Right cardiac atrium (tissue), 5 donors: ENCODE data around the gene SLC46A3. TPM values are rescaled to one million over a fixed set of nuclear protein-coding genes. Genes with fewer than 3 reads are reported as not detected.

Source experiments
- ATAC-seq, 2 donors: fragments of 200-7000 bp; cut with Tn5 transposase; one replicate each; pipeline versions ENCODE4 v1.8.0 to v1.9.1; 2020; ENCODE audit warnings: moderate library complexity in 2 of 2, mild to moderate bottlenecking in 1 of 2
- DNase-seq, 3 donors: peaks; one replicate each; pipeline ENCODE4 v3.0.0-alpha.2; 2020
- H3K27ac ChIP-seq: one replicate; pipeline ENCODE4 v1.5.1; 2013; ENCODE audit warnings: mild to moderate bottlenecking, low read length, control low read depth, moderate library complexity
- H3K27me3 ChIP-seq: one replicate; pipeline ENCODE4 v1.6.1; 2013; ENCODE audit not compliant: control insufficient read depth, insufficient read depth
- H3K4me1 ChIP-seq: one replicate; pipeline ENCODE4 v1.6.1; 2013; ENCODE audit warnings: low read length; ENCODE audit not compliant: control insufficient read depth, insufficient read depth
- H3K4me3 ChIP-seq: one replicate; pipeline ENCODE4 v1.5.1; 2013; ENCODE audit warnings: low read length, control low read depth
- H3K9me3 ChIP-seq: one replicate; pipeline ENCODE4 v1.6.1; 2013; ENCODE audit warnings: low read length; ENCODE audit not compliant: control insufficient read depth
- WGBS: extraction: QIAGEN DNeasy Blood & Tissue Kit; methylation state at CpG from one replicate; pipeline ENCODE4 v1.1.7; 2013; 5-methylcytosine and 5-hydroxymethylcytosine counted together
- intact Hi-C, 4 donors: fragments of 100-400 bp; cut with DNase I; formaldehyde crosslinking; loops; one replicate each; pipeline versions ENCODE4 v1.11.0 to v1.14.0; 2022 to 2023
- polyA plus RNA-seq: library from polyadenylated mRNA; stranded (reverse); fragments of 200-250 nt; gene quantifications from one replicate; pipeline ENCODE4 v1.2.3, GENCODE V29; 2013
- total RNA-seq, 4 donors: library from RNA; stranded (reverse); fragmentation: NEBNext Ultra II Directional; extraction: Animal tissue kit (Norgen Biotek cat#: 25700); gene quantifications; one replicate each; pipeline ENCODE4 v1.2.1, GENCODE V29; 2021
- donor health status: healthy with polysubstance abuse.
- donor health status: DM: no; HTN: yes; CAD: no.
- donor health status: DM: no; HTN: no; CAD: no.
- donor health status: DM: no; HTN: yes; CAD: no; lungs with severe emphysema.
- donor health status: DM: yes; HTN: yes; CAD: no.

SLC46A3 gene
- total and polyA plus RNA-seq, 5 donors = 14.1 to 22.2 (median 18.7) TPM

GRCh38 chr13:28679628-28680027 is 39.1 kb downstream of the SLC46A3 start:
- Histone ChIP-seq H3K27me3 (no peaks in the 10 kb centered on the region), H3K27ac (no peak overlapping the region), H3K9me3 (no peaks in the 10 kb centered on the region), H3K4me1 (no peaks in the 10 kb centered on the region), H3K4me3 (no peak overlapping the region)
- WGBS = 76% methylated on average over 1 of the region's 1 CpG
- no peak for DNase-seq
- intact Hi-C loops = loop anchor here in 2 of 4 donors (5.0 kb wide), 1 partner anchor 118 kb away; no protein-coding TSS in a partner anchor
- ATAC-seq = no peak

- no peak overlapping the region for H3K27ac ChIP-seq
- ATAC-seq (no peak), DNase-seq (no peak)
- H3K9me3 ChIP-seq = no peaks in the 10 kb centered on the region
- no peak overlapping the region for H3K4me3 ChIP-seq
- H3K4me1 ChIP-seq = no peaks in the 10 kb centered on the region
- intact Hi-C loops = no loop called here
- WGBS = 73% methylated on average over 1 of the region's 1 CpG
- H3K27me3 ChIP-seq = no peaks in the 10 kb centered on the region
Measured at GRCh38 chr13:28678809-28679208, 40.0 kb downstream of the SLC46A3 start.

DNA sequence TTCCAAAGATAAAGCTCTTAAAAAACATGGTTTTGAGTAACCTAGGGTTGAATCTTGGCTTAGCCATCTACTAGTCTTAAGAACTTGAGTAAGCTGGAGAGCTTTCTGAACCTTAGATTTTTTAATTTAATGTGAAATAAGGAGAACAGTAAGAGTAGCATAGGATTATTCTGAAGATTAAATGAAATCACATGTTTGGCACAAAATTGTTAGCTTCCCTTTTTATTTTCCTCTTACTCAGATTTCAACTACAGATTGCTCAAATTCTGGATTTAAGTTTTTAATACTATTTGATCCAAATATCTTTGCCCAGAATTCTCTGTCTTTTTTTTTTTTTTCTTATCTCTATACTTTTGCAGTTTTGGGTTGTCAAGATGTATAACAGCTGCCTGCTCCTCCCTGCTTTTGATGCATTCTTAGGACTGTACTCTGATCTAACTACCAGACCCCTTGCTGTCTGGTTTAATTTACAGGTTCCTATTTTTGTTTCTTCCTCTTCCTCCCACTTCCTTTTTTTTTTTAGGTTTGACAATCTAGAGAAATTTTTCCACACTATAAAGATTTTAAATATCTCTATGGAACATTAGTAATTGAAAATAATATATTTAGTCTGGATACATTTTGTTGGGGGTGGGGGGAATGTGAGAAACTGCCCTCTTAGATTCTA is 47.5 kb downstream of the SLC46A3 start:
- no peak for ATAC-seq
- intact Hi-C loops = no loop called here

GRCh38 chr13:28666897-28667488 is 51.8 kb downstream of the SLC46A3 start:
- H3K4me3 ChIP-seq = no peak overlapping the region
- 90% methylated on average over 9 of the region's 9 CpGs for WGBS
- intact Hi-C loops = no loop called here
- DNase-seq (no peak), ATAC-seq (no peak)
- H3K27me3 ChIP-seq = no peaks in the 10 kb centered on the region
- H3K9me3 ChIP-seq = no peaks in the 10 kb centered on the region
- no peak overlapping the region for H3K27ac ChIP-seq
- peaks cover 2% of the 10 kb centered on the region for H3K4me1 ChIP-seq

More for the DNA sequence above, 47.5 kb downstream of the SLC46A3 start:
- Histone ChIP-seq H3K4me1 (peaks cover 2% of the 10 kb centered on the region), H3K4me3 (no peak overlapping the region), H3K27me3 (no peaks in the 10 kb centered on the region), H3K9me3 (no peaks in the 10 kb centered on the region), H3K27ac (no peak overlapping the region)
- DNase-seq = no peak

GRCh38 chr13:28659621-28659970 is 59.2 kb downstream of the SLC46A3 start:
- no peak for DNase-seq
- 16% methylated on average over 4 of the region's 4 CpGs for WGBS
- no peaks in the 10 kb centered on the region for H3K27me3 ChIP-seq
- H3K9me3 ChIP-seq = no peaks in the 10 kb centered on the region
- intact Hi-C loops = no loop called here
- H3K27ac ChIP-seq = peak overlapping the region; percentile 85
- peaks cover 4% of the 10 kb centered on the region for H3K4me1 ChIP-seq
- peak in 1 of 2 donors; percentile 34 for ATAC-seq
- H3K4me3 ChIP-seq = peak overlapping the region; percentile 61

- Histone ChIP-seq H3K27me3 (no peaks in the 10 kb centered on the region), H3K4me1 (peaks cover 4% of the 10 kb centered on the region), H3K9me3 (no peaks in the 10 kb centered on the region), H3K27ac (peak within 1 kb of the TSS; percentile 85), H3K4me3 (peak within 1 kb of the TSS; percentile 61)
- ATAC-seq = peak; percentile 98 to 99
- WGBS = under 1% methylated on average over 64 of the region's 64 CpGs
- peak; percentile 96 to 98 (median 97) for DNase-seq
- intact Hi-C loops = no loop called here
Measured at GRCh38 chr13:28658796-28659620, 59.8 kb downstream of the SLC46A3 start, which contains the start of gene POMP. POMP (plus strand) TSS chr13:28659130; CDS start chr13:28659185, 55 bp downstream.

GRCh38 chr13:28658539-28658795 is 60.3 kb downstream of the SLC46A3 start:
- Histone ChIP-seq H3K27ac (peak overlapping the region; percentile 43), H3K9me3 (no peaks in the 10 kb centered on the region), H3K4me1 (peaks cover 4% of the 10 kb centered on the region), H3K4me3 (peak overlapping the region; percentile 61), H3K27me3 (no peaks in the 10 kb centered on the region)
- ATAC-seq (peak; percentile 18 to 35), DNase-seq (no peak)
- WGBS = under 1% methylated on average over 8 of the region's 8 CpGs
- intact Hi-C loops = no loop called here

DNA sequence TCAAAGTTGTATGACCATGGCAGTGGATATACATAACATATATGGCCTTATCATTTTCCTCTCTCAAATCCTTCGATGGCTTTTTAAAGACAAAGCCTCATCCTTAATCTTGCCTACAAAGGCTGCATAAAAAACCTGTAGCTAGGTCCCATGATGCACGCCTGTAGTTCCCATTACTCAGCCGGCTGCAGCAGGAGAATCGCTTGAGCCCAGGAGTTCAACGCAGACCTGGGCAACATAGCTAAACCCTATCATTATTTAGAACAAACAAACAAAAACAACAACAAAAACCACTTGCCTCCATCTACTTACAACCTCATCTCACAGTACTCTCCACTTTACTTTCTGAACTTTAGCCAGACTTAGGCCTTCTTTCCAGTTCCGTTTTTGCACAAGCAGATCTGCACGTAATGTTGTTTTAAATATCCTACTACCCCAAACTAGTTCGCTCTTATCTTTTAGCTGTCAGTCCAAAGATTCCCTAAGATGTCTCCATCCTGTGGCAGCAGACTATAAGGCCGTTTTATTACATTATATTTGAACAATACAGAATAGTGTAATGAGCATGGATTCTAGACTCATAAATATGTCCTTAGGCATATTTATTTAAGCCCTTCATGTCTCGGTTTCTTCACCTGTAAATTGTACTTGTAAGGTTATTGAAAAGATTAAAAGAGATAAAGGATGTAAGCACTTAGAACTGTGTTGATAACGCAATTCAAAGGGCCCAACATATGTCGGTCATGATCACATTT is 60.8 kb downstream of the SLC46A3 start:
- intact Hi-C loops = no loop called here
- DNase-seq = no peak
- peak overlapping the region; percentile 85 for H3K27ac ChIP-seq
- no peaks in the 10 kb centered on the region for H3K9me3 ChIP-seq
- H3K4me3 ChIP-seq = peak overlapping the region; percentile 61
- 23% methylated on average over 12 of the region's 12 CpGs for WGBS
- H3K4me1 ChIP-seq = peaks cover 4% of the 10 kb centered on the region
- ATAC-seq = peak in 1 of 2 donors; percentile 9
- no peaks in the 10 kb centered on the region for H3K27me3 ChIP-seq

DNA sequence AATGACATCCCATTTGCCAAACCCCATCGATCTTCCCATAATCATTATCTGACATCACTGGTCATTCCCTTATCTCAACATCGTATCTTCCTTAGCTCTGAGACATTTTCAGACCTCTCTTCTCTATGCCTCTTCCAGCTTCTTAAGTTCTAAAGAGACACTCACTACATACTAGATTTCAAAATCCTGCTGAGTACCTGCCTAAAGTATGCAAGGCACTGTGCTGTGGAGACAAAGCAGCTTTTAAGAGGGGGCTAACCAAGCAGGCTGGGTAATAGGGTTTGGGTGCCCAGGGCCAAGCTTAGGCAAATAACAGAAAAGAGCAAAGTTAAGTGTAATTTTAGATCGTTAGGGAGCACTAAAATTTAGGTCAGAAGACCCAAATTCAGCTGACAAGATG is 63.2 kb downstream of the SLC46A3 start:
- no peak for ATAC-seq
- intact Hi-C loops = no loop called here
- Histone ChIP-seq H3K4me1 (peaks cover 5% of the 10 kb centered on the region), H3K27me3 (no peaks in the 10 kb centered on the region), H3K9me3 (no peaks in the 10 kb centered on the region), H3K27ac (no peak overlapping the region), H3K4me3 (no peak overlapping the region)
- no peak for DNase-seq
- WGBS = 71% methylated on average over 3 of the region's 3 CpGs

- no peak for ATAC-seq
- intact Hi-C loops = no loop called here
- no peaks in the 10 kb centered on the region for H3K27me3 ChIP-seq
- no peak overlapping the region for H3K27ac ChIP-seq
- 99% methylated on average over 1 of the region's 1 CpG for WGBS
- no peak for DNase-seq
- no peaks in the 10 kb centered on the region for H3K9me3 ChIP-seq
- peaks cover 5% of the 10 kb centered on the region for H3K4me1 ChIP-seq
- H3K4me3 ChIP-seq = no peak overlapping the region
Measured at GRCh38 chr13:28654276-28654675, 64.5 kb downstream of the SLC46A3 start.

- peaks cover 5% of the 10 kb centered on the region for H3K4me1 ChIP-seq
- H3K27me3 ChIP-seq = no peaks in the 10 kb centered on the region
- DNase-seq (no peak), ATAC-seq (no peak)
- no peak overlapping the region for H3K4me3 ChIP-seq
- intact Hi-C loops = no loop called here
- no peaks in the 10 kb centered on the region for H3K9me3 ChIP-seq
- 54% methylated on average over 1 of the region's 1 CpG for WGBS
- no peak overlapping the region for H3K27ac ChIP-seq
Measured at GRCh38 chr13:28653111-28653510, 65.7 kb downstream of the SLC46A3 start.
